IPS DF 4.7 (cell line): Measurements from ENCODE around the gene CLIC3.

ENCODE experiments used
- DNase-seq: peaks from one replicate; pipeline ENCODE4 v3.0.0-alpha.2; 2013; ENCODE audit warnings: low spot score; ENCODE audit errors: extremely low read depth

The CLIC3 gene

GRCh38 chr9:137030538-137031527 lies 34.5 kb upstream of the CLIC3 start:
- no peak for DNase-seq

- no peak for DNase-seq
Observed at GRCh38 chr9:137030006-137030405, 33.6 kb upstream of the CLIC3 start.

DNA sequence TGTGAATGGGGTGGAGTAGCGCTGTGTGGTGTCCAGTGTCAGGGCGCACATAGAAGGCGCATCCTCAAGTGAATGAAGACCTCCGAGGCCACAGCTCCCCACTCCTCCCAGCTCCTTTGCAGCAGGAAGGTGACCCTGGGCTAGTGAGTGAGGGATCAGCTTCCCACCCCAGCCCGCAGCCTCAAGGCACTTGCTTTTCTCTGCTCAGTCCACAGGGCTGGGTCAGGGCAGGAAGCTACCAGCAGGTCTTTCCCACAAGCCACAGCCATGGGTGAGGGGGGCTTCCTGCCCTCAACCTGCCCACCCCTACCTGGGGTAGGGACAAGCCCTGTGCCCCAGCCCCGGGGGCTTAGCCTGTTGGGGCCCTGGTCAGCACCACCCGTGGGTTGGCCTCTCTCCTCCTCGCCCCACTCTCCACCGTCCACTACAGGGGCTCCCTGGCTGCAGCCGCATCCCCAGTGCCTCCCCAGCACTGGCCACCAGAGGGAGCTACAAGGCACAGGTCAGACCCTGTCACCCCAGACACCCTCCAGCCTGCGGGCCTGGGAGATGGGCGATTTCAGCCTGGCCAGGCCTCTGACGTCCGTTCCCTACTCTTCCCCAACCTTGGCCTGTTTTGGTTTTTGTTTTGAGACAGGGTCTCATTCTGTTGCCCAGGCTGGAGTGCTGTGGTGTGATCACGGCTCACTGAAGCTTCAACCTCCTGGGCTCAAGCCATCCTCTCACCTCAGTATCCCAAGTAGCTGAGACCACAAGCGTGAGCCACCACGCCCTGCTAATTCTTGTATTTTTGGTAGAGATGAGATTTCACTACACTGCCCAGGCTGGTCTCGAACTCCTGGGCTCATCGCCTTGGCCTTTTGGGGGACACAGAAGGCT lies 32.9 kb upstream of the CLIC3 start:
- DNase-seq: no peak

GRCh38 chr9:137028263-137029057 lies 32.1 kb upstream of the CLIC3 start:
- no peak for DNase-seq

GRCh38 chr9:137027369-137028262 lies 31.2 kb upstream of the CLIC3 start, which contains the start of gene ABCA2:
ABCA2 (minus strand) TSS chr9:137028237; CDS start chr9:137028140, 97 bp downstream.
- no peak for DNase-seq

- DNase-seq: no peak
Observed at GRCh38 chr9:137026828-137027227, 30.5 kb upstream of the CLIC3 start.

GRCh38 chr9:137026384-137026783 lies 30.0 kb upstream of the CLIC3 start:
- no peak for DNase-seq

DNA sequence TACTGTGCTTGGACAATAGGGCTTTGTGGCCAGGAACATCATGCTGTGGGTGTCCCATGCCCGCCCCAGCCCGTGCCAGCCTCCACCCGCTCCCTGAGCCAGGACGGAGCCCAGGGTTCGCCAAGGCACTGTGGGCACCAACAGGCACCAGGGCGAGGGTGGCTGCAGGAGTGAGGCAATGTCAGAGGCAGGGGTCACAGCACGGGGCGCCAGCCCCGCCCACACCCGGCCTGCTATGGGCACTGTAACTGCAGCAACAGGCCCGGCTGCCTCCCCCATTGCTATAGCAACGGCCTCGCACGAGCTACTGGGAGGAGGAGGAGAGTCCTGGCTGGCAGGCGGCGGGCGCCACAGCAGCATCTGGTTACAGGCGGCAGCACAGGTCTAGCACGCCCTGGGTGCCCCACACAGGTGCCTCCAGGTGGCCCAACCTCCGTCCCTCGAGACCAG lies 29.2 kb upstream of the CLIC3 start:
- DNase-seq: no peak

DNA sequence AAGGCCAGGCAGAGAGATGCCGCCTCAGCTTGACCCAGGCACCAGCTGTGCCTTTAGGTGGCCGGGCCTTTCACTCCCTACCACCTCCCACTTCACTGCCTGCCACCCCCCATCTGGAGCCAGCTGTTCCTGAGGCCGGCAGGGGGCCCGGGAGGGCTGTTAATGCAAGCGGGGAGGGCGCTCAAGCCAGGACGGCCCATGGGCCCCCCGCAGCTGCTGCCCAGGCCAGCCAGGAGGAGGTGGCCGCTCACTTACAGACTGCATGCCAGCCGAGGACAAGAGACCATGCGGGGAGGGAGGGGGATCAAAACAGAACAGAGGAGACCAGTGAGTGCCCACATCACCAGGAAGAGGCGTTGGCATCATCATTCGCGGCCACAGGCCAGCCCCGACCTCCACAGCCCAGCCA lies 27.2 kb upstream of the CLIC3 start:
- DNase-seq: no peak

- no peak for DNase-seq
Observed at GRCh38 chr9:137023157-137023556, 26.8 kb upstream of the CLIC3 start.

GRCh38 chr9:137022662-137023008 lies 26.3 kb upstream of the CLIC3 start:
- no peak for DNase-seq

GRCh38 chr9:137021979-137022661 lies 25.8 kb upstream of the CLIC3 start:
- no peak for DNase-seq

- no peak for DNase-seq
Observed at GRCh38 chr9:137021568-137021978, 25.2 kb upstream of the CLIC3 start.

DNA sequence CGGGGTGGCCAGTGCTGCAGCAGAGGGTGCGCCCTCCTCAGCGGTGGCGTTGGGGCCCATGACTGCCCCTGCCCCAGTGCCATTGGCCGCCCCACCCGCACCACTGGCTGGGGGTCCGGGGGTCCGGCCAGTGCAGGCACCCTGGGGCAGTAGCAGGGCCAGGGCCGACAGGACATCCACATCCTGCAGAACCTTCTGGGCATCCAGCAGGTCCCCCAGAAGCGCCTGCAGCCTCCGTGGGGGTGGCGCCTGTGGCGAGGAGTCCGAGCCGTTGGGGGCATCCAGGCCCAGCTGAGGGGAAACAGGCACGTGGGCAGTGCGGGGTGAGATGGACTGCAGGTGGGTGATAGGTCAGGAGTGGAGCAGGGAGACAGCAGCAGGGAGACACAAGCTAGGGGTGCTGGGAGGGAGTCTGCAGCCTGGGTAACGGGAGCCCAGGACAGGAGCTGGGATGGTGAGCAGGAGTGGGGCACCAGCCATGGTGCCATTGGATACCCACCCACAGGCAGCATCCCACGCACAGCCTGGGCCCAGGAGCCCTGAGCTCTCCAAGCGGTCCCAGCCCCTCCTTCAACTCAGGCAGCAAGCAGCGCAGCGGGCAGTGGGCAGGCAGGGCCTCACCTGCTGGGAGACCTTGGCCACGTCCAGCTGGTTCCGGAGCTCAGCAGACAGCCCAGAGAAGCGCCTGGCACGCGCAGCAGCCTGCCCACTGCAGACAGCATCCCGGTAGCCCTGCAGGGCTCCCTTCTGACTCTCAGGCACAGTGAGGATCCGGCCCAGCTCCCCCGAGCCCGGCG lies 24.6 kb upstream of the CLIC3 start:
- no peak for DNase-seq

GRCh38 chr9:137019891-137020683 lies 23.7 kb upstream of the CLIC3 start:
- no peak for DNase-seq

DNA sequence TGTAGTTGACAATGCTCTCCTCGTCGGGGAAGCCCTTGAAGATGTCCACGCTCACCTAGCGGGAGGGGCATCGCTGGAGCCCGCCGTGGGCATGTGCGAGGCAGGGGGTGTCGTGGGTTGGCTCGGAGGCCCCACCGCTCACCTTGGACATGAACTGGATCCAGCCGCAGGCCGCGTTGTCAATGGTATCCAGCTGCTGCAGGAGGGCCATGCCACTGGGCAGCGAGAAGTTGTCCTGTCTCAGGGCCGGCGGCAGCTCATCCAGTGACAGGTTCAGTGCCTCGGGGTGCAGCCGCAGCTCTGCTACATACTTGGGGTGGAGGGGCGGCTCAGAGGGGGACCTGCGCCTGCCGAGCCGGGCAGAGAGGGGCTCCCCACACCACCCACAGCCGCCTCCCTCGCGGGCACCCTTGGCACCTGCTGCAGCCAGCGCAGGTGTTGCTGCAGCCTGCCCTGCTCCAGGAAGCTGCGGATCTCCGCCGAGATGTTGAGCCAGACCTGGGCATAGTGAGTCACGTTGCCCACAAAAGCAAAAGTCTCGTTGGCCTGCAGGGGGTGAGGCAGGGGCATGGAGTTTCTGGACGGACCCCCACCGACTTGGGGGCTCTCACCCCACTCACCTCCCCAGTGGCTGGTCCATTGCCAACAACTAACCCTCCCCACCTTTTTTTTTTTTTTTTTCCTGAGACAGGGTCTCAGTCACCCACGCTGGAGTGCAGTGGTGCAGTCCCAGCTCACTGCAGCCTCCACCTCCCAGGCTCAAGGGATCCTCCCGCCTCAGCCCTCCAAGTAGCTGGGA lies 22.6 kb upstream of the CLIC3 start:
- no peak for DNase-seq
